ENCODE data around the gene JOSD1. TPM values are rescaled to one million over a fixed set of nuclear protein-coding genes. Genes with fewer than 3 reads are reported as not detected.

JOSD1 gene
- total and polyA plus RNA-seq, 9 of the 15 experiments (the other 6 are each of a cell fraction or from before 2014, with no cell fraction given) = 8.9 to 39.1 (median 30.4) TPM

DNA sequence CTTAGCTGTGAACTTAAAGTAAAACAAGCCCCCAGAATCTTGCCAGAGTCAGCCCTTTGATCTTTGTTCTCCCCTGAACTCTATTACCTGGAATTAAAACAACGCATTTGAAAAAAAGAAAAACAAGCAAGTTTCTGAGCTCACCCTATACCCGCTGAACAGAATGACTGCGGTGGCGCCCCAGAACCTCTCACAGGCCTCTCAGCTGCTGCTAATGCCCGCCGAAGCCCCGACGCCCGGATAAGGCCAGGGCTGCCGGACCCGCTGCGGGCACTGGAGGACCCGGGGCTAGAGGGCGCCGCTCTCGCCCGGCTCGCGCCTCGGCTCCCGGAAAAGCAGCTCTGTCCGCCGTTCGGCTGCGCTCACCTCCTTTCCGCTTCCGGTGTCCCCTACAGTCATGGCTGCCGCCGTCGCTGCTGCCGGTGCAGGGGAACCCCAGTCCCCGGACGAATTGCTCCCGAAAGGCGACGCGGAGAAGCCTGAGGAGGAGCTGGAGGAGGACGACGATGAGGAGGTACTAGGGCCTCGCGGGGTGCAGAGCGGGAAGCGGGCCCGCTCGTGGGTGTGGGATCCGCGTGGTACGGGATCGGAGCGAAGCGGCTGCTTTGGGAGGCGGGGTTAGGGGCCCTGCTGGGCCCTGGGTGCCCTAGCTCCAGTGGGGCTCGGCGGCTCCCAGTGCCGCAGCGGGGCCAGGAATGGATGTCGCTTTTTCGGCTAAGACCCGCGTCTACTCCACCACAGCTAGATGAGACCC is 19.0 kb downstream of the JOSD1 start, which contains the start of gene TOMM22 (continued):
- TF ChIP-seq, protein P1, sequence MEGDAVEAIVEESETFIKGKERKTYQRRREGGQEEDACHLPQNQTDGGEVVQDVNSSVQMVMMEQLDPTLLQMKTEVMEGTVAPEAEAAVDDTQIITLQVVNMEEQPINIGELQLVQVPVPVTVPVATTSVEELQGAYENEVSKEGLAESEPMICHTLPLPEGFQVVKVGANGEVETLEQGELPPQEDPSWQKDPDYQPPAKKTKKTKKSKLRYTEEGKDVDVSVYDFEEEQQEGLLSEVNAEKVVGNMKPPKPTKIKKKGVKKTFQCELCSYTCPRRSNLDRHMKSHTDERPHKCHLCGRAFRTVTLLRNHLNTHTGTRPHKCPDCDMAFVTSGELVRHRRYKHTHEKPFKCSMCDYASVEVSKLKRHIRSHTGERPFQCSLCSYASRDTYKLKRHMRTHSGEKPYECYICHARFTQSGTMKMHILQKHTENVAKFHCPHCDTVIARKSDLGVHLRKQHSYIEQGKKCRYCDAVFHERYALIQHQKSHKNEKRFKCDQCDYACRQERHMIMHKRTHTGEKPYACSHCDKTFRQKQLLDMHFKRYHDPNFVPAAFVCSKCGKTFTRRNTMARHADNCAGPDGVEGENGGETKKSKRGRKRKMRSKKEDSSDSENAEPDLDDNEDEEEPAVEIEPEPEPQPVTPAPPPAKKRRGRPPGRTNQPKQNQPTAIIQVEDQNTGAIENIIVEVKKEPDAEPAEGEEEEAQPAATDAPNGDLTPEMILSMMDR (IDR thresholded peaks at IDR 0.05 in 2 of 3, conservative IDR thresholded peaks at IDR 0.05 in 1 of 3; ENCODE audit: insufficient read depth in 2 of 3, low read depth in 1 of 3, low read length in 3 of 3) = peak; percentile 71 to 79 (median 76)
- TF ChIP-seq FOSL1 (tag; conservative IDR thresholded peaks at IDR 0.05) = 0 out of 2 replicates have a peak, but pooled peaks have one; percentile 22
- TF ChIP-seq, protein P2, sequence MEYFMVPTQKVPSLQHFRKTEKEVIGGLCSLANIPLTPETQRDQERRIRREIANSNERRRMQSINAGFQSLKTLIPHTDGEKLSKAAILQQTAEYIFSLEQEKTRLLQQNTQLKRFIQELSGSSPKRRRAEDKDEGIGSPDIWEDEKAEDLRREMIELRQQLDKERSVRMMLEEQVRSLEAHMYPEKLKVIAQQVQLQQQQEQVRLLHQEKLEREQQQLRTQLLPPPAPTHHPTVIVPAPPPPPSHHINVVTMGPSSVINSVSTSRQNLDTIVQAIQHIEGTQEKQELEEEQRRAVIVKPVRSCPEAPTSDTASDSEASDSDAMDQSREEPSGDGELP (CRISPR knock-in tag; IDR thresholded peaks at IDR 0.05; ENCODE audit: borderline replicate concordance) = peak; percentile 78
- no peak for TF ChIP-seq TRIM28 (IDR thresholded peaks at IDR 0.05)
- TF ChIP-seq JUND (IDR thresholded peaks at IDR 0.05; ENCODE audit: borderline replicate concordance, low read depth, low read length) = peak; percentile 59; the same call in 1 of the 2 replicates
- no peak for TF ChIP-seq JUND (tag; IDR thresholded peaks at IDR 0.05; ENCODE audit: borderline replicate concordance, low read depth, low read length)
- TF ChIP-seq TAF1 (IDR thresholded peaks at IDR 0.05; ENCODE audit: control insufficient read depth, extremely low read depth, insufficient read depth, low read length, severe bottlenecking) = peak; percentile 90
- peak; percentile 90 for TF ChIP-seq SUPT5H (IDR thresholded peaks at IDR 0.05)
- no peak for TF ChIP-seq DLX4 (CRISPR knock-in tag; IDR thresholded peaks at IDR 0.05)
- no peak for TF ChIP-seq TAF15 (IDR thresholded peaks at IDR 0.05; ENCODE audit: low read depth, low read length)
- TF ChIP-seq CREM (IDR thresholded peaks at IDR 0.05; ENCODE audit: low read depth) = peak; percentile 76
- TF ChIP-seq RBM15 (IDR thresholded peaks at IDR 0.05; ENCODE audit: insufficient read depth, low read length) = no peak
- no peak for TF ChIP-seq SMARCB1 (IDR thresholded peaks at IDR 0.05; ENCODE audit: insufficient read length, low read depth)
- peak; percentile 77 for TF ChIP-seq POLR2B (IDR thresholded peaks at IDR 0.05; ENCODE audit: low read depth, partially characterized antibody)
- TF ChIP-seq MEF2D (tag; conservative IDR thresholded peaks at IDR 0.05; ENCODE audit: low read depth) = no peak
- TF ChIP-seq, protein P3, sequence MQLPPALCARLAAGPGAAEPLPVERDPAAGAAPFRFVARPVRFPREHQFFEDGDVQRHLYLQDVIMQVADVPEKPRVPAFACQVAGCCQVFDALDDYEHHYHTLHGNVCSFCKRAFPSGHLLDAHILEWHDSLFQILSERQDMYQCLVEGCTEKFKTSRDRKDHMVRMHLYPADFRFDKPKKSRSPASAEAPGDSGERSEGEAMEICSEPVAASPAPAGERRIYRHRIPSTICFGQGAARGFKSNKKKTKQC (CRISPR knock-in tag; IDR thresholded peaks at IDR 0.05) = peak; percentile 39; the same call in 1 of the 2 replicates
- no peak for TF ChIP-seq OTX1 (CRISPR knock-in tag; IDR thresholded peaks at IDR 0.05)
- no peak for TF ChIP-seq IRF2 (CRISPR knock-in tag; IDR thresholded peaks at IDR 0.05)
- peak; percentile 81 for TF ChIP-seq DIDO1 (tag; IDR thresholded peaks at IDR 0.05; ENCODE audit: low read depth)
- no peak for TF ChIP-seq ZNF436 (CRISPR knock-in tag; IDR thresholded peaks at IDR 0.05)
- no peak for TF ChIP-seq IRF1 (CRISPR knock-in tag; IDR thresholded peaks at IDR 0.05; ENCODE audit: borderline replicate concordance)
- peak; percentile 39; the same call in 1 of the 2 replicates for TF ChIP-seq ZNF263 (CRISPR knock-in tag; IDR thresholded peaks at IDR 0.05; ENCODE audit: borderline replicate concordance)
- TF ChIP-seq TEAD4 (IDR thresholded peaks at IDR 0.05; ENCODE audit: low read length) = 0 out of 2 replicates have a peak, but pooled peaks have one; percentile 9
- TF ChIP-seq TEAD4 (CRISPR knock-in tag; IDR thresholded peaks at IDR 0.05; ENCODE audit: borderline replicate concordance) = no peak
- TF ChIP-seq ZNF124 (CRISPR knock-in tag; IDR thresholded peaks at IDR 0.05) = no peak

Measured in K562 (cell line).